ENCODE results near the gene COL15A1. TPM values are rescaled to one million over a fixed set of nuclear protein-coding genes. Genes with fewer than 3 reads are reported as not detected.
"Not testable (repeated sequence)": the region's sequence is repeated elsewhere in the genome, so short reads cannot be mapped to it uniquely, and the experiment has no call there.

The COL15A1 gene
- total RNA-seq, 2 experiments from 2014 or later: not detected

DNA sequence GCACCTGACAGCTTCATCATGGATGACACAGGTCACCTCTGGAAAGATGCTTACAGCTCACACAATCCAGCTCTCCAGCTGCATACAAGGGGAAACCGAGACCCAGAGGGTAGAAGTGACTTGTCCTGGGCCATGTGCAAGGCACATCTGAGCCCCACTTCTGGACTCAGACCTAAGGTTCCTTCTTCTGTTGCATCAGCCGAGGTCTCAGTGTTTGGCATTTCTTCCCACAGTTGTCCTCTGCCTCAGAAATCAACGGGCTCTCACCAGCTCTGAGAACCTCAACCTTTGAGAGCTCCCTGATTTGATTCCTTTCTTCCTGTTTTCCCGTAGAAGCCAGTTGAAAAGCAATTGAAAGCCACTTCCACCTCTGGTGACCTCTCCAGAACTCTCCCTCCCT is 38.7 kb upstream of the COL15A1 start:
- intact Hi-C loops (cut with DNase I, micrococcal nuclease): no loop called here
- Mint-ChIP-seq H3K27me3 (peaks cover 6% of the 10 kb centered on the region), H3K9me3 (ENCODE audit: low read depth) (no peaks in the 10 kb centered on the region), H3K27ac (no peak overlapping the region), H3K4me3 (no peak overlapping the region), H3K36me3 (ENCODE audit: low read depth) (no peaks in the 10 kb centered on the region), H3K4me1 (no peaks in the 10 kb centered on the region)
- POLR2A ChIA-PET: no interaction called here
- no peak for DNase-seq
- no peak for ATAC-seq
- CTCF ChIA-PET: no interaction called here

DNA sequence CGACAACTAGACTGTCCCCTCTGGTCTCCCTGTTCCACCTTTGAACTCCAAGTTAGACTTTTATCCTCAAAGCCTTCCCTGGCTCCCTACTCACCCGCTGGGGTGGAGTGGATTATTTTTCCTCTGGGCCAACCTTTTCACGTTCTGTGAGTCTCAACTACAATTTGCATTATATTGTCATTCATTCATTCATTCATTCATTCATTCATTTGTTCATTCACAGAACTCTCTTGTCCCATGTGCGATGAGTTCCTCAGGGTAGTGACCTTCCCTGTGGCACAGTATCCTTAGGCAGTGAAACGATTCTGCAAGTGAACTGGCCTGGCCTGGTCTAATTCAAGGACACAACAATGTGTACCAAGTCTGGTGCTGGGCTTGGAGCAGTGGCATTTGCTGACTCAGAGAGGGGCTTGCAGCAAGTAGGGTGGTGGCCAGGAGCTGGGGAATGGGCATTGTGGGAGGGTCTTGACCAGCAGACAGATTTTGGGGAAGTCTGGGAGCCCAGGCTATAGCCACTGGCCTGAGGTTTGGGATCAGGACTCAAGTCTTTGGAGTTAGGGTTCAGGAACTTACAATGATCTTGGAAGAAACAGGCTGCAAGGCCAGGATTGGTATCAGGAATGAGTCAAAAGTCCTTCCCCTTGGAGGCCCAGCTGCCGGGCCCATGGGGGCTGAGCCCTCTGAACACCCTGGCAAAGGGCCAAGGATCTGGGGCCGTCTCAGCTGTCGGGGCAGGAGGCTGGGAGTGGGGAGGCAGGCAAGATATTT is 37.2 kb upstream of the COL15A1 start:
- intact Hi-C loops (cut with DNase I, micrococcal nuclease): no loop called here
- Mint-ChIP-seq H3K27me3 (peaks cover 6% of the 10 kb centered on the region), H3K27ac (no peak overlapping the region), H3K4me1 (no peaks in the 10 kb centered on the region), H3K9me3 (ENCODE audit: low read depth) (no peaks in the 10 kb centered on the region), H3K36me3 (ENCODE audit: low read depth) (no peaks in the 10 kb centered on the region), H3K4me3 (no peak overlapping the region)
- ChIA-PET CTCF (interaction anchor here (0.6 kb wide), 1 partner anchor 105 kb away, joined by 3 read pairs; no protein-coding TSS in a partner anchor), POLR2A (no interaction called here)
- DNase-seq (no peak), ATAC-seq (no peak)

DNA sequence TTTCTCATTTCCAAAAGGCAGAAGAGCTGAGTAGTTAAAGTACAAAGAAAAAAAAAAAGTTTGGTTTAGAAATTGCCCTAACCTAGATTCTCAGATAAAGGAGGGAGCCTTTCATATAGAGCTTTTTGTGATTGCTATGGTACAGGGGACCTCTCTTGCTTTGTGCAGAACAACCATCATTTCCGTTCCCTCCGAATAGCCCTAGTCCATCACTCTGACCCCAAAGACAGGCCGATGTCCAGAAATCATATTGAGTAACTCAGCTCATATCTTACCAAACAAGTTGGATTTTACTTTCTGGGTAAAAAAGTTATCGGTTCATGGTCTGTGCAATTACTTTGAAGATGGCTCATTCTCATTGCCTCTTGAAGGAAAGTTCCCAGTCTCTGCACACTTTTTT is 36.7 kb upstream of the COL15A1 start:
- Mint-ChIP-seq H3K27me3 (peaks cover 6% of the 10 kb centered on the region), H3K36me3 (ENCODE audit: low read depth) (no peaks in the 10 kb centered on the region), H3K9me3 (ENCODE audit: low read depth) (no peaks in the 10 kb centered on the region), H3K27ac (no peak overlapping the region), H3K4me1 (no peaks in the 10 kb centered on the region), H3K4me3 (no peak overlapping the region)
- CTCF ChIA-PET: interaction anchor here (0.6 kb wide), 1 partner anchor 104 kb away, joined by 3 read pairs; no protein-coding TSS in a partner anchor
- POLR2A ChIA-PET: no interaction called here
- ATAC-seq: no peak
- DNase-seq: no peak
- intact Hi-C loops (cut with DNase I, micrococcal nuclease): no loop called here

DNA sequence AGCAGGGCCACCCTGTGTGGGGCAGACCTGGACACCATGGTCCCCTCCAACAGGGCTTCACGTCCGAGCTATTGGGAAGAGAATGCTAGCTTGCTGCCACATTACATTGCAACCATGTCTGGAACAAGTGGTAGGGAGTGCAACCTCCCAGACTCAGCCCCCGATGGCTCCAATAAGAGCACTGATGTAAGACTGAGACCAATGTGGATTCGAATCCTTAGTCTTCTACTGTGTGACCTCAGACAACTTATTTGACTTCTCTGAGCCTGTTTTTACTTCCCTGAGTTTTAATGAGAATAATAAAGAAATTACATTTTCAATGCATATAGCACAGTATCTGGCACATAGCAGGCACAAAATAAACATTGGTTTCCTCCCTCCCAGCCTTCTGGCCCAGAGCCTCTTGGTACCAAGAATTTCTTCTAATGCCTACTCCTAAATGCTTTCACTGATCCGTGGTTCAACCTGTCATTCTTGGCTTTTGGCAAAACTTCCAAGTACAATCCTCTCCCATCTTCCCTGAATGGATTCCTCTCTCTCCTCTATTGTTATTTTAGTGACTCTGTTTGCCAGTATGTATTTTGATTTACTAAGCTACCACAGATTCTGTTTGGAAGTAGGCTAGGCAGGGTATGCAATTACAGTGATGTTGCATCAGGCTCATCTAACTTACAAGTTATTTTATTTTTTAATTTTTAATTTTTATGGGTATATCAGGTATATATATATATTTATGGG is 34.6 kb upstream of the COL15A1 start:
- POLR2A ChIA-PET: no interaction called here
- Mint-ChIP-seq H3K27ac (no peak overlapping the region), H3K4me1 (no peaks in the 10 kb centered on the region), H3K9me3 (ENCODE audit: low read depth) (no peaks in the 10 kb centered on the region), H3K36me3 (ENCODE audit: low read depth) (no peaks in the 10 kb centered on the region), H3K4me3 (no peak overlapping the region), H3K27me3 (peaks cover 2% of the 10 kb centered on the region)
- CTCF ChIA-PET: interaction anchor here (0.7 kb wide), 1 partner anchor 10 kb away, joined by 3 read pairs; no protein-coding TSS in a partner anchor
- ATAC-seq: no peak
- intact Hi-C loops (cut with DNase I, micrococcal nuclease): no loop called here
- no peak for DNase-seq

- peaks cover 2% of the 10 kb centered on the region for H3K27me3 Mint-ChIP-seq
- no peak for DNase-seq
- ATAC-seq: no peak
- intact Hi-C loops (cut with DNase I, micrococcal nuclease): no loop called here
- H3K9me3 Mint-ChIP-seq (ENCODE audit: low read depth): no peaks in the 10 kb centered on the region
- no peak overlapping the region for H3K4me3 Mint-ChIP-seq
- H3K27ac Mint-ChIP-seq: no peak overlapping the region
- ChIA-PET POLR2A (no interaction called here), CTCF (interaction anchor here (0.7 kb wide), 1 partner anchor 9 kb away, joined by 3 read pairs; no protein-coding TSS in a partner anchor)
- H3K4me1 Mint-ChIP-seq: no peaks in the 10 kb centered on the region
- no peaks in the 10 kb centered on the region for H3K36me3 Mint-ChIP-seq (ENCODE audit: low read depth)
These were observed 33.8 kb upstream of the COL15A1 start for GRCh38 chr9:98909935-98910334.

- POLR2A ChIA-PET: no interaction called here
These were observed 32.7 kb upstream of the COL15A1 start for GRCh38 chr9:98911042-98911441.

GRCh38 chr9:98911738-98912137 is 32.0 kb upstream of the COL15A1 start:
- H3K4me3 Mint-ChIP-seq; H3K27ac Mint-ChIP-seq; H3K27me3 Mint-ChIP-seq; H3K4me1 Mint-ChIP-seq; H3K9me3 Mint-ChIP-seq (ENCODE audit: low read depth); POLR2A ChIA-PET; H3K36me3 Mint-ChIP-seq (ENCODE audit: low read depth); DNase-seq; ATAC-seq; intact Hi-C loops (cut with DNase I, micrococcal nuclease): not testable (repeated sequence)
- CTCF ChIA-PET: interaction anchor here (0.6 to 1.6 kb wide), 2 partner anchors 25 to 64 kb away, joined by 3 to 7 read pairs; no protein-coding TSS in a partner anchor

More at GRCh38 chr9:98911042-98911441, 32.7 kb upstream of the COL15A1 start:
- no peaks in the 10 kb centered on the region for H3K4me1 Mint-ChIP-seq
- H3K36me3 Mint-ChIP-seq (ENCODE audit: low read depth): no peaks in the 10 kb centered on the region
- ATAC-seq: no peak
- intact Hi-C loops (cut with DNase I, micrococcal nuclease): no loop called here
- H3K27me3 Mint-ChIP-seq: peaks cover 2% of the 10 kb centered on the region
- H3K4me3 Mint-ChIP-seq: no peak overlapping the region
- no peaks in the 10 kb centered on the region for H3K9me3 Mint-ChIP-seq (ENCODE audit: low read depth)
- H3K27ac Mint-ChIP-seq: no peak overlapping the region
- no peak for DNase-seq
- CTCF ChIA-PET: interaction anchor here (0.6 to 1.6 kb wide), 2 partner anchors 25 to 63 kb away, joined by 3 to 7 read pairs; no protein-coding TSS in a partner anchor

DNA sequence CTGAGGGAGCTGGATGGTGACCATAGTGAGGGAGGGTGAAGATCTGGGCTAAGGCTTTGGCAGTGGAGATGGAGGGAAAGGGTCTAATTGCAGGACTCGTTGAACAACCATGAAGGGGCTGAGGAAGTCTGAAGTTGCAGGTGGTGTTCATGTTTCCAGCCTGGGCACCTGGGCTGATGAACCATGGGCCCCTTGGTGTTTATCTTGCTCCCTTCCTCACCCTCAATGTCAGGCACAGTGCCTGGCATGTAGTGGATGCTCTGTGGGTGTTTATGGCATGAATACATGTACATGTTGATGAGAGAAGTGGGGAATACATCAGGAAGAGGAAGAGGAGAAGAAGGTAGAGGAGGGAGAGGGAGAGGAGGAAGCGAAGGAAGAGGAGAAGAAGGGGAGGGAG is 31.3 kb upstream of the COL15A1 start:
- no peaks in the 10 kb centered on the region for H3K9me3 Mint-ChIP-seq (ENCODE audit: low read depth)
- ChIA-PET POLR2A (interaction anchor here (0.6 to 0.7 kb wide), 2 partner anchors 35 to 631 kb away, joined by 9 to 12 read pairs; no protein-coding TSS in a partner anchor), CTCF (interaction anchor here (0.6 kb wide), 1 partner anchor 61 kb away, joined by 3 read pairs; no protein-coding TSS in a partner anchor)
- H3K4me1 Mint-ChIP-seq: no peaks in the 10 kb centered on the region
- H3K27ac Mint-ChIP-seq: no peak overlapping the region
- no peak overlapping the region for H3K4me3 Mint-ChIP-seq
- DNase-seq: no peak
- intact Hi-C loops (cut with DNase I, micrococcal nuclease): no loop called here
- peaks cover 2% of the 10 kb centered on the region for H3K27me3 Mint-ChIP-seq
- no peak for ATAC-seq
- H3K36me3 Mint-ChIP-seq (ENCODE audit: low read depth): no peaks in the 10 kb centered on the region

- ATAC-seq: no peak
- Mint-ChIP-seq H3K27ac (no peak overlapping the region), H3K9me3 (ENCODE audit: low read depth) (no peaks in the 10 kb centered on the region), H3K27me3 (peaks cover 2% of the 10 kb centered on the region), H3K4me1 (no peaks in the 10 kb centered on the region), H3K36me3 (ENCODE audit: low read depth) (no peaks in the 10 kb centered on the region), H3K4me3 (no peak overlapping the region)
- POLR2A ChIA-PET: interaction anchor here (0.6 kb wide), 1 partner anchor 812 kb away, joined by 4 read pairs; no protein-coding TSS in a partner anchor
- DNase-seq: no peak
- CTCF ChIA-PET: no interaction called here
- intact Hi-C loops (cut with DNase I, micrococcal nuclease): no loop called here
These were observed 30.7 kb upstream of the COL15A1 start for GRCh38 chr9:98913044-98913443.

DNA sequence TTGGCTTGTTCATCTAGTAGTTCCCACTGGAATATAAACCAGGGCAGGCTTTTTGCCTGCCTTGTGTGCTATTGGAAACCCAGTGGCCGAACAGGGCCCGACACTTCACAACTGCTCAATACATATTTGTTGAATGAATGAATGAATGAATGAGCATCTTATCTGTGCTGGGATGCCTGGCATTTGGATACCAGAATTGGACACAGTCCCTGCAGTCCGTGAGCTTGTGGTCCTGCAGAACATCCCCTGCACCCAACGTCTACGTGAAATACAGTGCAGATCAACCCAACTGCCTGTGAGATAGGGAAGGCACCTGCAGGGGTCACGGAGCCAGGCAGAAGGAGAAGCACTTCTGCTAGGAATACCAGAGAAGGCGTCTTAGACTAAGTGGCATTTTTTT is 30.0 kb upstream of the COL15A1 start:
- H3K4me1 Mint-ChIP-seq: no peaks in the 10 kb centered on the region
- POLR2A ChIA-PET: no interaction called here
- intact Hi-C loops (cut with DNase I, micrococcal nuclease): no loop called here
- H3K4me3 Mint-ChIP-seq: no peak overlapping the region
- CTCF ChIA-PET: no interaction called here
- H3K9me3 Mint-ChIP-seq (ENCODE audit: low read depth): no peaks in the 10 kb centered on the region
- no peaks in the 10 kb centered on the region for H3K36me3 Mint-ChIP-seq (ENCODE audit: low read depth)
- peaks cover 2% of the 10 kb centered on the region for H3K27me3 Mint-ChIP-seq
- DNase-seq (no peak), ATAC-seq (no peak)
- no peak overlapping the region for H3K27ac Mint-ChIP-seq

DNA sequence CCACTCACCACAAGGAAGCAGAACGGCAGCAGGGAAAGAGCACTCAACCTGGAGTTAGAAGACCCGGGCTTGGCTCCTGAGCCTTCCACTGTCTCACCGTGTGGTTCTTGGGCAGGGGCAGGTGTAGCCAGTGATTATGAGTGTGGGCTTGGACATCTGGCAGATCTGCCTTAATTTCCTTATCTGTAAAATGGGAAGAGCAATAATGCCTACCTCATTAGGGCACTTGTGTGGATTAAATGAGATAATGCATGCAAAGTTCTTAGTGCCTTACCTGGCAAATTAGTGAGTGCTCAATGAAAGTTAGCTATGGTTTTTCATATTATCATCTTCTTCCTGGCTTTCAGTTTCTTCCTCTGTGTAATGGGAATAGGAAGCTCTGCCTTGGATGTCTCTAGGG is 28.1 kb upstream of the COL15A1 start:
- CTCF ChIA-PET: no interaction called here

More for the DNA sequence above, 28.1 kb upstream of the COL15A1 start:
- POLR2A ChIA-PET: interaction anchor here (0.6 kb wide), 1 partner anchor 16 kb away, joined by 7 read pairs; no protein-coding TSS in a partner anchor
- Mint-ChIP-seq H3K36me3 (ENCODE audit: low read depth) (no peaks in the 10 kb centered on the region), H3K27ac (no peak overlapping the region), H3K27me3 (peaks cover 2% of the 10 kb centered on the region), H3K4me1 (no peaks in the 10 kb centered on the region), H3K4me3 (no peak overlapping the region), H3K9me3 (ENCODE audit: low read depth) (no peaks in the 10 kb centered on the region)
- ATAC-seq (no peak), DNase-seq (no peak)
- intact Hi-C loops (cut with DNase I, micrococcal nuclease): no loop called here

Data from activated CD4-positive, alpha-beta T cell treated with anti-CD3 and anti-CD28 coated beads for 36 hours (primary cell).